Measurements from ENCODE around the gene KCNT1.

KCNT1 gene

DNA sequence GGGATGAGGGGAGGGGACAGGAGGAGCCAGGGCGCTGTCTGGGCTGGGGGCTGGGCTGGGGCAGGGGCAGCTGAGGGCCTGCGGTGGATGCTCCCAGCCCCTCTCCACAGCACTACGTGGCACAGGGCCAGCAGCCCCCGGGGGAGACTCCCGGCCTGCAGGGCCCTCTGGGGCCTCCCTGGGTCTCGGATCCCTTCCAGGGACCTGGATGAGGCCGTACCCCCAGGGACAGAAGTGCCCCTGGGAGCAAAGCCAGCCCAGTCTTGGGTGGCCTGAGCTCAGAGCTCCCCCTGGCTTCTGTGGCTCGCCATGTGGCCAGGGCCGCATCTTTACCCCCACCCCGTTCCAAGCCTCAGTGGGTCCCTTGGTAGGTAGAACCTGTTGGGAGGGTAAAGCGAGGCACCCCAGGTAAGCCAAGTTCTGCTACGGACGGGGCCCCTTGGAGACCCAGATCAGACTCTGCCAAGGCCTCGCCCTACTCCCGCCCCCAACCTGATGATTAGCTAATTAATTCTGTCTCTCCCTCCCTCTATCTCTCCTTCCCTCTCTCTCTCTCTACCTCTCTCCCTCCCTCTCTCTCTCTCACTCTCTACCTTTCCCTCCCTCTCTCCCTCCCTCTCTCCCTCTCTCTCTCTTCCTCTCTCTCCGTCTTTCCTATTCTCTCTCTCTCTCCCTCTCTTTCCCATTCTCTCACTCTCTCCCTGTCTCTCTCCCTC, 24.3 kb downstream of the KCNT1 start:
- no peak for DNase-seq (ENCODE audit: low read depth in 3 of 3)

DNA sequence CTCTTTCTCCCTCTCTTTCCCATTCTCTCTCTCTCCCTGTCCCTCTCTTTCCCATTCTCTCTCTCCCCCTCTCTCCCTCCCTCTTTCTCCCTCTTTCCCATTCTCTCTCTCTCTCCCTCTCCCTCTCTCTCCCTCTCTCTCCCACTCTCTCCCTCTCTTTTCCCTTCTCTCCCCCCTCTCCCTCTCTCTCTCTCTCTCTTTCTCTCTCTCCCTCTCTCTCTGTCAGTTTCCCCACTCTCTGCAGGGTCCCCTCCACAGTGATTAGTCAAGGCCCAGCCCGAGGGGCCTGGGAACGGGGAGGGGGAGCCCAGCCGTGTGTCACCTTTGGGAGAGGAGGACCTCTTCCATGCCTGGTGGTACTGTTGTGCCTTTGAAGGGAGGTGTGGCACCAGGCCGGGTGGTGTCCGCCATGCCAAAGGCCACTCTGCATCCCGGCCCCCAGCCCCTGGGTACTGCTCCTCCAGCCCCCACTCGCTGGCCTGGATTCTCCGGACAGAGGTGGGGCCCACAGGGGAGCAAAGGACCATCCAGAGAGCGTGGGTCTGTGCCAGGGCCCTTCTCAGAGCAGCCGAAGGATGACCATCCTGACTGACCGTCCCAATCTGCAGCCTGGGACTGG, 25.4 kb downstream of the KCNT1 start:
- DNase-seq (ENCODE audit: low read depth in 3 of 3): no peak

DNA sequence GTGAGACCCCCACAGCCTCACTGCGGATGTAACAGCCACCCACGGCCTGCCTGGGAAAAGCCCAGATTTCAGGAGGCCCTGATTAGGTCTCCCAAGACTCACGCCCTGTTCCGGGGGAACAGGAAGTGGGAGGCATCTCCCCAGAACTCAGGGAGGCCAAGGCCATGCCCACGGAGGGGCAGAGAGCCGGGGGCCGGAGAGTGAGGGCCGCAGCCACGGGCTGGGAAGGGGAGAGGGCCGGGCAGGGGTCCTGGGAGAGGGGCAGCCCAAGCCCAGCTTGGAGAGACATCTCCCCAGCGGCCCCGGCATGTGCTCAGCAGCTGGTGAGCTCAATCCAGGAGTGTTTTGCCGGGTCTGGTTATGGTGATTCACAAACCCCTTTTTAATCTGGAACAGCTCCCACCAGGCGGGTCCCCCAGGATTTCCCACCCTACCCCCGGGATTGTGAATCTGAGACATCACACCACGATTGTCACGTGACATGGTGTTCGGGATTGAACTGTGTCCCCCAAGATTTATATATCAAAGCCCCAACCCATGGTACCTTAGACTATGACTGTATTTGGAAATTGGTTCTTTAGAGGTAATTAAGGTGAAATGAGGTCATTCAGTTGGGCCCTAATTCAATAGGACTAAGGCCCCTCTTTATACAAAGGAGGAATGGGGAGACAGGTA, 26.6 kb downstream of the KCNT1 start:
- DNase-seq (ENCODE audit: low read depth in 3 of 3): no peak

DNA sequence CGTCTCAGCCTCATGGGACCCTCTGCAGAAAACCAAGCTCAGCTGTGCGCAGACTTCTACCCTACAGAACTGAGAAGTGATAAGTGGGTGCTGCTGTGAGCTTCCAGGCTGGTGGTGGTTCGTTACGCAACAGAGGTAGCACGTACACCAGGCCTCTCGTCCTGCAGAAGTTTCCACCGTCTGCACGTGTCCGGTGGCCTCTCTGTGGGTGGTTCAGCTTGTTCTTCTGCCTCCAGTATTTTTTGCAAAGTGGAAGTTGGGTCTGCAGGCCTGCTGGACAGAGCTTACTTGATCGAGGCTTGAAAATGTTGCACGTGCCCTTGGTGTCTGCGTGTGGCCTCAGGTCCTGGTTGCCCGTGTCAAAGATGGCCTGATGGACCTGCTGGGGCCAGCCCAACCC, 27.5 kb downstream of the KCNT1 start:
- no peak for DNase-seq (ENCODE audit: low read depth in 3 of 3)

DNA sequence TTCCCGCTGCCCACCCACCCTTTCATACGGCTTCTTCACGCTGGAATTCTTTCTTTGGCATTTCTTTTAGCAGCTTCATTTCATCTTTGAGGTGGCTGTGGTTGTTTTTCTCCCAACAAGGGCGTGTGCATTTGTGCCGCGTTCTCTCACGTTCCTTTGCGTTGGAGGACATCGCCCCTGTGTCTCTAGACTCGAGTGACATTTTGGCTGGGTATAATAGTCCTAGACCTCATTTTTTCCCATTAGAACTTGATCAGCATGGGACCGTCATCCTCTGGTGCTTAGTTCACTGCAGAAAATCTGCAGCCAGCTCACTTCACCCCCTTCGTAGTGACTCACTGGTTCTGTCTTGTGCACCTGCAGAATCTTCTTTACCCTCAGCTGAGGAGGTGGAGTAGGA, 29.5 kb downstream of the KCNT1 start:
- DNase-seq (ENCODE audit: low read depth in 3 of 3): no peak

DNA sequence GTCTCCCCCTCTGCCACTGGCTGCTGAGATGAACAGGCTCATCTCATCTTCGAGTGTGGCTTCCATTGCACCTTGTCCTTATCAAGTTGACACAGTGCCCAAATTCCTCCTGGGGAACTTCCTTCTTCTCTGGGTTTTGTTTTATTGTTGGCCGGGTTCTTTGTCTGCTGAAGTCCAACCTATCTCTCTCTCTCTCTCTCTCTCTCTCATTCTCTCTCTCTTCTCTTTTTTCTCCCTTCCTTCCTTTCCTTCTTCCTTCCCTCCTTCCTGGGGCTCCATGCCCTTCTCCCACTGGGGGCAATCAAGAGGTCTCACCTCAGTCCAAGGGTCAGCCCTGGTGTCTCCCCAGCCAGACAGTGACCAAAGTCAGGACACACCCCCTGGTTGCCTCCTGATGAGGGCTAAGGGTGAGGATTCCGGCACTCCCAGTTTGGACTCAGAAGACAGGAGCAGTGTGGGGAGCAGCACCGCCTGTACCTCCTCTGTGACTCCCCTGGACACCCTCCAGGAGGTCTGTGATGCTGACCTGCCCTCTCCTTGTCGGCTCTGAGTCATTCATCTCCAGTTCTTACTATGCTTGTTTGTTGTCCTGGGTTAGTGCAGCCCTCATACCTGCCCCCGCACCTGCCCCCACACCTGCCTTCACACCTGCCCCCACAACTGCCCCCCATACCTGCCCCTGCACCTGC, 30.7 kb downstream of the KCNT1 start:
- DNase-seq (ENCODE audit: low read depth in 3 of 3): no peak

DNA sequence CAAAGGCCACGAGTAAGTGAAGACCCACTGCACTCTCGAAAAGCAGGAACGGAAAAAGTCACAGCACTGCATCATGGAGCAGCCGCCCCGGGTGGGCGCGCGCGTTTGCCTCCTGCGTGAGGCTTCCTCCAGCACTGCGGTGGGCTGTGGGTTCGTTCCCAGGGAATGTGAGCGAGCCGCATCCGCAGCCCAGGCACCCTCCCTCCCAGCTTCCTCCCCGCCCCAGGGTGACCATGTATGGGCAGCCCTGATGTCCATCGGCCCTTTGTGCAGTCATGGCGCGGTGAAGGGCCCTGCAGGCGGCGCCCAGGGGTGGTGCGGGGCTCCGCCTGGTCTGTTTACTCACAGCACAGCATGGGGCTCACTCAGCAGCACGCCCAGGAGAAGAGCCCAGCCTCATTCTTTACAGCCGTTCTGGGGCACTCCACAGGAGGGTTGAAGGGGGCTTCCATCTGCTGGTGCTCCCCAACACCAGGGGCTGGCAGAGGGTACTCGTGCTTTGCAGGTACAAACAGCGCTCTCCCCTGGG, 32.7 kb downstream of the KCNT1 start:
- DNase-seq (ENCODE audit: low read depth in 3 of 3): no peak

DNA sequence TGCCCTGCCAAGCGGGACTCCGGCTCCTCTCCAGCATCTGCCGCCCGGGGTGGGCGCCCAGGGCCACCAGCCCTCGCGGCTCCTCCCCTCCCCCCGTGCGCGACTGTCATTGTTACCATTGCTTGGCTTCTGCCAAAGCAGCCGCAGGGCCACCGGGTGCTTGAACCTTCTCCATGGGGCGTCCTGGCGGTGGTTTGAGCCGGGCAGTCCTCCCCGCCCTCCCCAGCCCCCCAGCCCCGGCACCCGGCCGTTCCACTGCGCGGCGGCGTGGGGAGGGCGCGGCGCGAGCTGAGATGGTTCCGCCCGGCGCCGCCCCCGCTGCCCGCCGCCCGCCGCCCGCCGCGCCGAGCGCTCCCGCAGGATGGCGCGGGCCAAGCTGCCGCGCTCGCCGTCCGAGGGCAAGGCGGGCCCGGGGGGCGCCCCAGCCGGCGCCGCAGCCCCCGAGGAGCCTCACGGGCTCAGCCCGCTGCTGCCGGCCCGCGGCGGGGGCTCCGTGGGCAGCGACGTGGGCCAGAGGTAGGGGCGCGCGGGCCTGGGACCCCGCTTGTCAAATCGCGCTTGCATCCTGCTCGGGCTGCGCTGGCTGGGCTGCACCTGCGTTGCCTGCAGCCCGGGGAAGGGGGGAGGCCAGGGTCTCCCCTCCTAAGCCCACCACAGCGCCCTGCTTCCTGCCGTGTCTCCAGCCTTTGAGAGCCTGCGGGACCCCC, 34.4 kb downstream of the KCNT1 start:
- DNase-seq (ENCODE audit: low read depth in 3 of 3): no peak

DNA sequence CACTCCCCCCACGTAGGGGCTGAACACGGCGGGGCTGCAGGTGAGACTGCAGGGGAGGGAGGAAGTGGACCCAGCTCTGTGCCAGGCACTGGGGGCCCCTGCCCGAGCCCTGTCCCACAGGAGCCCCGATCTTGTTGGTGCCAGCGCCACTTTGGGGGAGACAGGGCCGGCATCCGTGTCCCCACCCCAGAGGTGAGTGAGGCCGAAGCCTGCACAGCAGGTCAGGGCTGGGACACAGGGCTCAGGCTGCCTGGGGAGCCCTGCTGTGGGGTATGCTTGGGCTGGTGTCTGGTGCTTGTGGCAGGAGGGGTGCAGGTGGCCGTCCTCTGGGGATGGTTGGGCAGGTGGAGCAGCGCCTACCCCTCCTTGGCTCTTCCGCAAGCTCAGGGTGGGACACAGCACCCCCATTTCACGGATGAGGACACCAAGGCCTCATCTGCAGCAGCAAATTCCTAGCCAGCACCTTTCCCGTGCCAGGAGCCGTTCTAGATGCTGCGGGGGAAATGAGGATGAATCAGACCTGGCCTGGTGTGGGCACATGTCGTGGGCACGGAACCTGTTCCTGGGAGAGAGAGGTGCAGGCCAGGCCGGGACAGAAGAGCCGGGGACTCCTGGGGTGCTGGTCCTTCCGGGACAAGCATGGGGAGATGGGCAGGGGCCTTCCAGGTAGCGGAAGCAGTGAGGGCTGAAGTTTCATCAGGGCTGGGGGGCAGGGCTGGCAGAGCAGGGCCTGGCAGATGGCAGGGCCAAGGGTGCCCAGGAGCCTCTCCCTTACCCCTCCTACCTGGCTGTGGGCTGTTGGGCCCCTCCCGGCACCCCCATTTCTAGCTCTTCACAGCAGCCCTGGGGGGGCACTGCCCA, 35.2 kb downstream of the KCNT1 start:
- no peak for DNase-seq (ENCODE audit: low read depth in 3 of 3)

DNA sequence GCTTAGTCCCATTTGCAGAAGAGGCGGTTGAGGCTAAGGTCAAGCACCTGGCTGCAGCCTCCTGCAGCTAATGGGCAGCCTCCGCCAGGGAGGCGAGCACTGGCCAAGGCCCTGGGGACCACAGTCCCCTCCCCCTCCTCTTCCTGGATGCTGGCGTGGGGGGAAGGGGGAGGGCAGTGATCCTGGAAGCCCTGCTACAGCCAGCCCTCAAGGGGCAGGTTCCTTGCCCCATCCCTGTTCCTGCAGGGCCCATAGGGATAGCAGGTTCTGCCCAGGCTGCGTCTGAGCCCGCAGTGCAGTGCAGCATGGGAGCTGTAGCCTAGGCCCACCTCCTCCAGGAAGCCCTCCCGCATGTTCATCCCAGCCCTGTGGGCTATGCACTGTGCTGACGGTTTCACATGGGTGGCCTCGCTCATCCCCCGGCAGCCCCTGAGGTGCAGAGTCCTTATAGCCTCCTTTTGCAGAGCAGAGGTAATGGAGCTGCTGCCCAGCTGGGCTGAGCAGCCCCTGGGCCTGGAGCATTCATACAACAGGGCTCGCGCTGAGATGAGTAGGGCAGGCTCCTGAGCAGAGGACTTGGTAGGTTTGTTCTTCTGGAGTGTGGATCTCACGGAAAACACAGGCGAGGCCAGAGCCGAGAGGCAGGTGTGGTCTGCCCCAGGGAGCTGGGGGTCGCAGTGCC, 36.0 kb downstream of the KCNT1 start:
- no peak for DNase-seq (ENCODE audit: low read depth in 3 of 3)

DNA sequence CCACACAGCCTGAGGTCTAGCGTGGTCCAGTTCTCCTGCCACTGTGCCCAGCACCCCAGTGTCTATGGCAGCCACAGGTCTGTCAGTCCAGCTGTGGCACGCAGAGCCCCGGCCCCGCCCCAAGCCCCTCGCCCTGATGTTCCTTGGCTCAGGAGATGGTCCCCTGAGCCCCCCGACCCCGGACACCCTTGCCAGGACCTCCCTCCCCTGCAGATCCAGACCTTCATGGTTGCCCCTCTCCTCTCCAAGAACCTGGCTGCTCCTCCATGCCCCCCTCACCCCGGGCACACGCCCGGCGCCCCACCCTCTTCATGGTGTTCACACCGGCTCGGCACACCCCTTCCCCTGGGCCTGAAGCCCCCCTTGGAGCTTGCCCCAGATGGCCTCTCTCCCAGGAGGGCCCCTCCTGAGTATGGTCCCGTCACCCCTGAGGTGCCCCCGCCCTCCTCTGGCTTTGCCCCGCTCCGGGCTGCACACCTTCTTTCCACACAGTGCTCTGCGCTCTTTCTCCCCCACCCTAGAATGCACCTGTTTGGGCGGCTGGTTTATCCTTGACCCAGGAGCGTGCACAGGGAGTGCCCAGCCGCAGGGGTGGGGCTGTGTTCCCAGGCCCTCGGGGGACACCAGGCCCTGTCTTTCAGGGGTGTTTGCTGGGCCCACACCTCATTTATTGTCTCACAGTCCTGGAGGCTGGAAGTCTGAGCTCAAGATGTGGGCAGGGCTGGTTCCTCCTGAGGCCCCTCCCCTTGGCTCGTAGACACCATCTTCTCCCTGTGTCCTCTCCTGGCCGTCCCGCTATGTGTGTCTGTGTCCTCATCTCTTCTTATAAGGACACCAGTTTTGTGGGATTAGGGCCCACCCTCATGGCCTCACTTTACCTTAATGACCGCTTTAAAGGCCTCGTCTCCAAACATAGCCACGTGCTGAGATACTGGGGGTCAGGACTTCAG, 37.6 kb downstream of the KCNT1 start:
- no peak for DNase-seq (ENCODE audit: low read depth in 3 of 3)

DNA sequence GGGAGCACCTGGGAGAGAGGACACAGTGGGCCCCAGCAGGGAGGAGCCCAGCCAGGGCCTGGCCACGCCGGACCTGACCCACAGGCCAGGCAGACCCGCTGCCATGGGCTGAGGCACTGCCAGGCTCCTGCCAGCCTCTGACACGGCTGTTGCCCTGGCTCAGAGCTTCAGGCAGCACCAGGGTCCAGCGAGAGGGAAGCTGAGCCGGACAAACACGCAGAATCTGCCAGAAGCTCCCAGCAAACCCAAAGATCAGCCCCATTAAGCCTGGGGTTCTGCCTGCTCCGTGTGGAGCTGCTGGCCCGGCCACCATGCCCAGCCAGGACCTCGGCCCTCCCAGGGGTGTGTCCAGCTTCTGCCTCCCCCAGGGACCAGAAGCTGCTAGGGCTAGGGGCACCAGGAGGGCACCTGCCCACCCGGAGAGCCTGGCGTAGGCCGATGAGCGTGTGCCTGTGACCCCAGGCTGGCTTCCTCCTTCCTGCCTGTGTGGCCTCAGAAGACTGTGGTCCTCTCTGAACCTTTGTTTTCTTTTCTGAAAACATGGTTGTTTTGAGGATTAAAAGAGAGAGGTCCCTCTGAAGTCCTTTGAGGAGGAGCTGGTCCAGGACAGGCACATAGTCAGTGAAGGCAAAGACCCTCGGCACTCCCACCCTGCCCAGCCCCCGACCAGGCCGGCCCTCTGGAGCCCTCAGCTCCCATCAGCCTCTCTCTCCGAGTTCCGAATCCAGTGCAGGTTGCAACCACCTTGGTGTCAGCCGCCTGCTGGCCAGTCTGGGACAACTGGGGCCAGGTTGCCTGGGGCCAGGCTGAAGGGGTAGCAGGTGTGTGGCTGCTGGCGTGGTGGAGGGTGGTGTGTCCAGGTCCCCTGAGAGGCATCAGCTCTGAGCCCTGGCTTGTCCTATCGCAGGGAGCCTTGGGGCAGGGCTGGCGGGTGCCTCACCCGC, 39.6 kb downstream of the KCNT1 start:
- DNase-seq (ENCODE audit: low read depth in 3 of 3): no peak

DNA sequence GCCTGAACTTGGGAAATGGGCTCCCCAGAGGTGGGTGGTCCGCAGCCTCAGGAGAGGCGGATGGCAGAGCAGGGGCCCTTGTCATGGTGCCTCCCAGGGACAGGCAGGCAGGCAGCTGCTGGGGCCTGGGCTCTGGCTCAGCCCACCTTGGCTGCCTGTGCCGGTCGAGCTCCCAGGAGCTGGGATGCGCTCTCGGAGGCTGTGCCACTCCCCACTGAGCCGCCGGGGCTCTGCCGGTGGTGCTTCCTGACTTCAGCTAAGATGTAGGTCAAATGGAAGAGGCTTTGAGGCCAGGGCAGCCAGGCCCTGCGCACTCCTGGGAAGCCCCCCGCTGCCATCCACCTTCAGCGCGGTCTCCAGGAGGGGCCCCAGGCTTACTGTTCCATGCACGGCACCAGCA, 41.0 kb downstream of the KCNT1 start:
- no peak for DNase-seq (ENCODE audit: low read depth in 3 of 3)

DNA sequence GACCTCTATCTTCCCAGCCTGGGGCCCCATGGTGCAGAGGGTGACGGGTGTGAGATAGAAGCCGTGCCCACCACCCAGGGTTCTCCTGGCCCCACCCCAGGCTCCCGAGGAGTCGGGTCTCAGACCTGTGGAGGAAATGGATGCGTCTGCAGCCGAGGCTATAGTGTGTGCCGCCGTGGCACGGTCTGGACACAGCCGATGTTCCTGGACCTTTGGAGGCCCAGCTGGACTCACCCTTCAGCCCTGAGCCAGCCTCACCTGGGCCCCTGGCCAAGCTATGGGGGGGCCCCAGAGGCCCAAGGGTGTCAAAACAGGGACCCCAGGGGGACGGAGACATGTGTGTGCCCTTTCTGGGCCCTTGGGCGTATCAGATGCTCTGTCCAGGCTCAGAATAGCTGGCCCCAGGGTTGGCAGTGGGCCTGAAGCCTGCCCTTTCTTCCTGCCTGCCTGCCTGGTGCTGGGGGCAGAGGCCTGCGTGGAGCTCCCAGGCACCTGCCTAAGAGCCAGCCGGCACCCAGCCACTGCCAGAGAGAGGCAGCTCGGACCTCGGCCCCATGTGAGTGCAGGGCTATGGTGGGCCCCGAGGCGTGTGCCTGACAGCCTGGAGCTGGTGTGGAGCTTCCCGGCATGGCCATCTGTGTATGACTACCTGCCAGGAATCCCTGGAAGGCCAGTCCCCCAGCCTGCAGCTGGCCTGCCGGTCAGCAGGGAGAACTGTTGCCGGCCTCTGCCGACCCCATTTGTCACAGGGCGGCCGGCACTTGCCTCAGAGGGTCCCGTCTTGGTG, 41.8 kb downstream of the KCNT1 start:
- DNase-seq (ENCODE audit: low read depth in 3 of 3): no peak

DNA sequence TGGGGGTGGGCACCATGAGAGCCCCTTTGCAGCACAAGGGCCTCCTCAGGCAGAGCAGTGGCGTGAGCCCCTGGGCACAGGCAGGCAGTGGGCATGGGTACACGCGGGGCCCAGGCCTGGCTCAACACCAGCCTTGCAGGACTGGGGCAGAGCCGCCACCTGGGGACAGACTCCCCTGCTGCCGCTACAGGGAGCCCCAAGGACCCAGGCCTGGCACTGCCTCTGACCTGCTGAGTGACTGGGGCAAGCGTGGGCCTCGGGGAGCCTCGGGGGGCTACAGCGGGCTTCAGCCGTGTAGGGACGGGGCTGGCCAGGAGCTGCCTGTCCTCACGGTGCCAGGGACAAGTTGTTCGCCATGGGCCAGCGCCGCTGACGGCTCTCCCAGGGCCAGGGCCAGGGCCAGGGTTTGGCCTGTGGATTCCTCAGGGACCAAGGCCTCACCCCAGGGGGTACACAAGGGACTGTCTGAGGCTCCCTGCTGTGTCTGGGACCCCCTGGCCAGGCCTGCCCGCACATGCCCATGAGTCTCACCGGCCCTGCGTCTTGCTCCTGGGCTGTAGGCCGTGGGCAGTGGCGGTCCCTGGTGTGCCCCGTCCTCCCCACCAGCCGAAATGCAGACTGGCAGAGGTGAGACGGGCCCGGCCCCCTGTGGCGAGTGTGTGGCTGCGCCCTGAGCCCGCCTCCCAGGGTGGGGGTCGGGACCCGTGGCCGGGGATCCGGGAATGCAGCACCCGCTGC, 42.5 kb downstream of the KCNT1 start:
- no peak for DNase-seq (ENCODE audit: low read depth in 3 of 3)

DNA sequence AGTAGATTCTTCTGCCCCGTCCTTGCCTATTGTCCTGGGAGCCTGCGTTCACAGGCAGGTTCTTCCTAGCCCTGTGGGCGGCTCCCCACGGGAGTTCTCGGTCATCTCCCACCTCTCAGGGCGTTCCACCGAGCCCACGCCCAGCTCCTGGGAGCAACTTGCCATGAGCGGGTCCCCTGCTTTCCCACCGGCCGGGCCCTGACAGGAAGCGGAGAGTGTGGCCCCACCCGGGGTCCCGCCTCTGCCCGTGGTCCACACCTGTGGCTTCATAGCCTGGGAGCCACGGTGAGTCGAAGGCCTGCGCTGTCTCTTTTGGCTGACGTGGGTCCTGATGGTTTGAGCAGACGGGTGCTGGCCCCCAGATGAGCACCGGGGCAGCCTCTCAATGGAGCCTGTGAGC, 43.2 kb downstream of the KCNT1 start:
- no peak for DNase-seq (ENCODE audit: low read depth in 3 of 3)
